A549 (cell line): ENCODE data around the gene MYO1D. TPM values are rescaled to one million over a fixed set of nuclear protein-coding genes. Genes with fewer than 3 reads are reported as not detected.

ENCODE experiments used
- ATAC-seq, 2 experiments: fragments of 200-7000 bp in 1 of 2; fragments of >200 bp in 1 of 2; cut with Nextera tagmentation in 1 of 2; cut with Tn5 transposase in 1 of 2; 3 replicates each; pipeline versions ENCODE4 v1.8.0 to v1.9.1; 2018 to 2020; ENCODE audit warnings: mild to moderate bottlenecking in 1 of 2, moderate library complexity in 1 of 2
- CTCF ChIA-PET: fragments of 300-600 bp; sonication (Branson Sonifier 250); formaldehyde crosslinking; extraction: SDS; loops from one replicate; lab custom pipeline; 2021; ENCODE audit warnings: antibody characterized with exemption, inconsistent platforms; lab: Yijun Ruan, JAX
- POLR2A ChIA-PET: fragments of 350-600 bp; formaldehyde crosslinking; extraction: SDS; loops from one replicate; lab custom pipeline; 2021; ENCODE audit warnings: antibody characterized with exemption, inconsistent platforms; lab: Yijun Ruan, JAX
- DNase-seq, 2 experiments: peaks; one replicate each; pipeline versions ENCODE4 v3.0.0 to v3.0.0-alpha.2; 2011 to 2016; ENCODE audit warnings: low read depth in 1 of 2, low spot score in 1 of 2
- FAIRE-seq: peaks from 2 replicates; lab custom pipeline; 2011; peaks lifted over from hg19 to GRCh38; lab: Jason Lieb, UNC
- H3K27ac ChIP-seq, 2 experiments: fragments of >200 bp; sonication (Bioruptor Twin); formaldehyde crosslinking; 3 replicates each; pipeline ENCODE4 v1.5.1; 2016 to 2017
- H3K4me1 ChIP-seq: fragments of >200 bp; sonication (Bioruptor Twin); formaldehyde crosslinking; 3 replicates; pipeline ENCODE4 v1.6.1; 2016
- H3K4me2 ChIP-seq: fragments of >200 bp; sonication (Bioruptor Twin); formaldehyde crosslinking; 3 replicates; pipeline ENCODE4 v1.6.1; 2016
- H3K4me3 ChIP-seq: fragments of >200 bp; sonication (Bioruptor Twin); formaldehyde crosslinking; 3 replicates; pipeline ENCODE4 v1.5.1; 2016
- H3K9me3 ChIP-seq: fragments of >200 bp; sonication (Bioruptor Twin); formaldehyde crosslinking; 3 replicates; pipeline ENCODE4 v1.6.1; 2016
- BHLHE40 ChIP-seq: IDR thresholded peaks from 2 replicates; pipeline ENCODE4 v1.6.1; 2012; ENCODE audit warnings: low read depth, low read length, inconsistent platforms
- CBX2 ChIP-seq: fragments of 200-600 bp; sonication (generic); IDR thresholded peaks from 2 replicates; pipeline ENCODE4 v1.6.1; 2016; ENCODE audit warnings: low read depth, mild to moderate bottlenecking, borderline replicate concordance
- CEBPB ChIP-seq, 2 experiments: fragments of >200 bp in 1 of 2; sonication (Bioruptor Twin) in 1 of 2; formaldehyde crosslinking in 1 of 2; IDR thresholded peaks; 2 replicates each; pipeline ENCODE4 v1.6.1; 2012 to 2016
- HEYL ChIP-seq: fragments of 250-450 bp; sonication (Bioruptor Pico); IDR thresholded peaks from 2 replicates; pipeline ENCODE4 v1.8.0; 2021; ENCODE audit warnings: mild to moderate bottlenecking, moderate library complexity
- HOXB13 ChIP-seq: fragments of 250-450 bp; sonication (Bioruptor Pico); IDR thresholded peaks from 2 replicates; pipeline ENCODE4 v1.5.0; 2020; ENCODE audit warnings: low read depth, mild to moderate bottlenecking, moderate library complexity
- KDM1A ChIP-seq: fragments of 200-600 bp; sonication (generic); IDR thresholded peaks from 2 replicates; pipeline ENCODE4 v1.6.1; 2016; ENCODE audit warnings: low read depth, mild to moderate bottlenecking
- KDM5A ChIP-seq: fragments of 200-600 bp; sonication (generic); IDR thresholded peaks from 2 replicates; pipeline ENCODE4 v1.6.1; 2016; ENCODE audit warnings: antibody characterized with exemption, mild to moderate bottlenecking
- MAFK ChIP-seq: fragments of 450-650 bp; IDR thresholded peaks from 2 replicates; pipeline ENCODE4 v1.6.1; 2014; ENCODE audit not compliant: partially characterized antibody
- POLR2AphosphoS2 ChIP-seq: conservative IDR thresholded peaks from 2 replicates; pipeline ENCODE4 v1.6.1; 2012; ENCODE audit warnings: low read length, improper control_type of control experiment, inconsistent platforms
- RARB ChIP-seq: fragments of 250-450 bp; sonication (Bioruptor Pico); IDR thresholded peaks from 2 replicates; pipeline ENCODE4 v1.8.0; 2021; ENCODE audit warnings: mild to moderate bottlenecking, moderate library complexity
- RCOR1 ChIP-seq: fragments of 150-350 bp; IDR thresholded peaks from 2 replicates; pipeline ENCODE4 v1.6.1; 2014; ENCODE audit warnings: antibody characterized with exemption, low read length, low read depth
- SREBF2 ChIP-seq: fragments of 450-650 bp; IDR thresholded peaks from 2 replicates; pipeline ENCODE4 v1.6.1; 2014; ENCODE audit warnings: mild to moderate bottlenecking, moderate library complexity
- TP53 ChIP-seq: fragments of 250-450 bp; sonication (Bioruptor Pico); IDR thresholded peaks from 2 replicates; pipeline ENCODE4 v1.5.0; 2021; ENCODE audit warnings: mild to moderate bottlenecking, moderate library complexity
- ZC3H11A ChIP-seq: fragments of 450-650 bp; IDR thresholded peaks from 2 replicates; pipeline ENCODE4 v1.6.1; 2014; ENCODE audit warnings: antibody characterized with exemption, mild to moderate bottlenecking
- ZNF302 ChIP-seq: fragments of 250-450 bp; sonication (Bioruptor Pico); IDR thresholded peaks from 2 replicates; pipeline ENCODE4 v1.9.0; 2021; ENCODE audit warnings: inconsistent platforms, mild to moderate bottlenecking, moderate library complexity
- WGBS: methylation state at CpG from one replicate; pipeline ENCODE4 v1.1.6; 2017; ENCODE audit errors: missing lambda C conversion rate; 5-methylcytosine and 5-hydroxymethylcytosine counted together
- polyA plus RNA-seq, 4 experiments: library from polyadenylated mRNA; depleted of rRNA in 3 of 4; stranded (reverse); fragments of >200 nt; fragmentation: RNase III in 1 of 4; extraction: RNeasy Plus Mini Kit Qiagen cat#74134 plus additional on column Dnase treatment in 1 of 4; gene quantifications; 2 replicates in 3 of 4; 3 replicates in 1 of 4; pipeline ENCODE4 v1.2.3, GENCODE V29; 2011 to 2017
- TF ChIP-seq, protein P1 (sequence below): fragments of 200-600 bp; sonication (generic); IDR thresholded peaks from 2 replicates; pipeline ENCODE4 v1.6.1; 2016; ENCODE audit warnings: antibody characterized with exemption, mild to moderate bottlenecking, moderate library complexity
- TF ChIP-seq, protein P2 (sequence below): IDR thresholded peaks from 2 replicates; pipeline ENCODE4 v1.6.1; 2012
- TF ChIP-seq, protein P3 (sequence below): fragments of 450-650 bp; IDR thresholded peaks from 2 replicates; pipeline ENCODE4 v1.6.1; 2014; ENCODE audit warnings: antibody characterized with exemption
- TF ChIP-seq, protein P4 (sequence below): fragments of 250-450 bp; sonication (Bioruptor Pico); IDR thresholded peaks from 2 replicates; pipeline ENCODE4 v1.5.0; 2021; ENCODE audit warnings: mild to moderate bottlenecking, moderate library complexity, borderline replicate concordance

MYO1D gene
- polyA plus RNA-seq, 2 of the 4 experiments (the other 2 are of a cell fraction) = 2.8 to 4.2 TPM

GRCh38 chr17:32461853-32462617 is 414.9 kb downstream of the MYO1D start (continued):
- TF ChIP-seq, protein P1, sequence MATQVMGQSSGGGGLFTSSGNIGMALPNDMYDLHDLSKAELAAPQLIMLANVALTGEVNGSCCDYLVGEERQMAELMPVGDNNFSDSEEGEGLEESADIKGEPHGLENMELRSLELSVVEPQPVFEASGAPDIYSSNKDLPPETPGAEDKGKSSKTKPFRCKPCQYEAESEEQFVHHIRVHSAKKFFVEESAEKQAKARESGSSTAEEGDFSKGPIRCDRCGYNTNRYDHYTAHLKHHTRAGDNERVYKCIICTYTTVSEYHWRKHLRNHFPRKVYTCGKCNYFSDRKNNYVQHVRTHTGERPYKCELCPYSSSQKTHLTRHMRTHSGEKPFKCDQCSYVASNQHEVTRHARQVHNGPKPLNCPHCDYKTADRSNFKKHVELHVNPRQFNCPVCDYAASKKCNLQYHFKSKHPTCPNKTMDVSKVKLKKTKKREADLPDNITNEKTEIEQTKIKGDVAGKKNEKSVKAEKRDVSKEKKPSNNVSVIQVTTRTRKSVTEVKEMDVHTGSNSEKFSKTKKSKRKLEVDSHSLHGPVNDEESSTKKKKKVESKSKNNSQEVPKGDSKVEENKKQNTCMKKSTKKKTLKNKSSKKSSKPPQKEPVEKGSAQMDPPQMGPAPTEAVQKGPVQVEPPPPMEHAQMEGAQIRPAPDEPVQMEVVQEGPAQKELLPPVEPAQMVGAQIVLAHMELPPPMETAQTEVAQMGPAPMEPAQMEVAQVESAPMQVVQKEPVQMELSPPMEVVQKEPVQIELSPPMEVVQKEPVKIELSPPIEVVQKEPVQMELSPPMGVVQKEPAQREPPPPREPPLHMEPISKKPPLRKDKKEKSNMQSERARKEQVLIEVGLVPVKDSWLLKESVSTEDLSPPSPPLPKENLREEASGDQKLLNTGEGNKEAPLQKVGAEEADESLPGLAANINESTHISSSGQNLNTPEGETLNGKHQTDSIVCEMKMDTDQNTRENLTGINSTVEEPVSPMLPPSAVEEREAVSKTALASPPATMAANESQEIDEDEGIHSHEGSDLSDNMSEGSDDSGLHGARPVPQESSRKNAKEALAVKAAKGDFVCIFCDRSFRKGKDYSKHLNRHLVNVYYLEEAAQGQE = no peak
- TF ChIP-seq ZC3H11A = no peak
- TF ChIP-seq BHLHE40 = no peak
- TF ChIP-seq POLR2AphosphoS2 = no peak
- no peak for TF ChIP-seq HEYL (CRISPR knock-in tag)
- TF ChIP-seq, protein P2, sequence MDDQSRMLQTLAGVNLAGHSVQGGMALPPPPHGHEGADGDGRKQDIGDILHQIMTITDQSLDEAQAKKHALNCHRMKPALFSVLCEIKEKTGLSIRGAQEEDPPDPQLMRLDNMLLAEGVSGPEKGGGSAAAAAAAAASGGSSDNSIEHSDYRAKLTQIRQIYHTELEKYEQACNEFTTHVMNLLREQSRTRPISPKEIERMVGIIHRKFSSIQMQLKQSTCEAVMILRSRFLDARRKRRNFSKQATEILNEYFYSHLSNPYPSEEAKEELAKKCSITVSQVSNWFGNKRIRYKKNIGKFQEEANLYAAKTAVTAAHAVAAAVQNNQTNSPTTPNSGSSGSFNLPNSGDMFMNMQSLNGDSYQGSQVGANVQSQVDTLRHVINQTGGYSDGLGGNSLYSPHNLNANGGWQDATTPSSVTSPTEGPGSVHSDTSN = no peak
- no peak for TF ChIP-seq TP53 (CRISPR knock-in tag)
- no peak for TF ChIP-seq HOXB13 (CRISPR knock-in tag)
- TF ChIP-seq, protein P3, sequence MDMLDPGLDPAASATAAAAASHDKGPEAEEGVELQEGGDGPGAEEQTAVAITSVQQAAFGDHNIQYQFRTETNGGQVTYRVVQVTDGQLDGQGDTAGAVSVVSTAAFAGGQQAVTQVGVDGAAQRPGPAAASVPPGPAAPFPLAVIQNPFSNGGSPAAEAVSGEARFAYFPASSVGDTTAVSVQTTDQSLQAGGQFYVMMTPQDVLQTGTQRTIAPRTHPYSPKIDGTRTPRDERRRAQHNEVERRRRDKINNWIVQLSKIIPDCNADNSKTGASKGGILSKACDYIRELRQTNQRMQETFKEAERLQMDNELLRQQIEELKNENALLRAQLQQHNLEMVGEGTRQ = no peak
- TF ChIP-seq, all 56 proteins: peak for 3

- CTCF ChIA-PET = interaction anchor here (0.6 to 8.8 kb wide), 31 partner anchors 8 to 905 kb away, joined by 3 to 298 read pairs (median 4); partner anchors contain the start of genes CDK5R1 and PSMD11
- TF ChIP-seq RARB (CRISPR knock-in tag) (no peak), KDM1A (no peak), CBX2 (no peak), POLR2AphosphoS2 (no peak), CEBPB (IDR thresholded peaks at IDR 0.05) (no peak; a peak in 1 of 4 replicates), SREBF2 (no peak), ZNF302 (CRISPR knock-in tag) (no peak), RCOR1 (no peak), KDM5A (no peak), MAFK (no peak)
- TF ChIP-seq, protein P2 = no peak
- TF ChIP-seq, protein P4, sequence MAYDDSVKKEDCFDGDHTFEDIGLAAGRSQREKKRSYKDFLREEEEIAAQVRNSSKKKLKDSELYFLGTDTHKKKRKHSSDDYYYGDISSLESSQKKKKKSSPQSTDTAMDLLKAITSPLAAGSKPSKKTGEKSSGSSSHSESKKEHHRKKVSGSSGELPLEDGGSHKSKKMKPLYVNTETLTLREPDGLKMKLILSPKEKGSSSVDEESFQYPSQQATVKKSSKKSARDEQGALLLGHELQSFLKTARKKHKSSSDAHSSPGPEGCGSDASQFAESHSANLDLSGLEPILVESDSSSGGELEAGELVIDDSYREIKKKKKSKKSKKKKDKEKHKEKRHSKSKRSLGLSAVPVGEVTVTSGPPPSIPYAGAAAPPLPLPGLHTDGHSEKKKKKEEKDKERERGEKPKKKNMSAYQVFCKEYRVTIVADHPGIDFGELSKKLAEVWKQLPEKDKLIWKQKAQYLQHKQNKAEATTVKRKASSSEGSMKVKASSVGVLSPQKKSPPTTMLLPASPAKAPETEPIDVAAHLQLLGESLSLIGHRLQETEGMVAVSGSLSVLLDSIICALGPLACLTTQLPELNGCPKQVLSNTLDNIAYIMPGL (CRISPR knock-in tag) = no peak
These were observed 415.4 kb downstream of the MYO1D start for GRCh38 chr17:32461498-32461852.

More at GRCh38 chr17:32461498-32461852, 415.4 kb downstream of the MYO1D start:
- no peak for DNase-seq
- Histone ChIP-seq H3K4me1 (0 out of 3 replicates have a peak, but pooled peaks cover 3% of the 10 kb centered on the region), H3K9me3 (no peaks in the 10 kb centered on the region), H3K4me2 (no peak overlapping the region), H3K4me3 (no peak overlapping the region), H3K27ac (no peak overlapping the region)
- peak; percentile 48 to 62 for ATAC-seq
- POLR2A ChIA-PET = no interaction called here
- FAIRE-seq = no peak
- WGBS = 50% methylated on average over 4 of the region's 4 CpGs
